HEK293 (cell line): ENCODE measurements around the gene CCDC7.
"Not testable (repeated sequence)": the region's sequence is repeated elsewhere in the genome, so short reads cannot be mapped to it uniquely, and the experiment has no call there.

Source experiments
- CTCF ChIA-PET: fragments of 350-600 bp; formaldehyde crosslinking; extraction: SDS; loops from one replicate; lab custom pipeline; 2021; ENCODE audit warnings: antibody characterized with exemption; lab: Yijun Ruan, JAX
- POLR2A ChIA-PET: fragments of 300-600 bp; formaldehyde crosslinking; extraction: SDS; loops from one replicate; lab custom pipeline; 2020; ENCODE audit warnings: antibody characterized with exemption, inconsistent platforms; lab: Yijun Ruan, JAX
- H3K27ac ChIP-seq: fragments of 200-500 bp; sonication (Bioruptor generic); 2 replicates; pipeline ENCODE4 v1.5.1; 2014; ENCODE audit warnings: low read depth, low read length, control low read depth, inconsistent platforms; ENCODE audit errors: extremely low read depth
- H3K36me3 ChIP-seq, 2 experiments: fragments of 200-500 bp in 1 of 2; sonication (Bioruptor generic) in 1 of 2; 1 replicate in 1 of 2; 2 replicates in 1 of 2; pipeline ENCODE4 v1.5.1; 2014 to 2017; ENCODE audit warnings: inconsistent platforms in 2 of 2, low read length in 2 of 2; ENCODE audit not compliant: control insufficient read depth in 2 of 2, insufficient read depth in 1 of 2
- H3K4me1 ChIP-seq: fragments of 200-500 bp; sonication (Bioruptor generic); 2 replicates; pipeline ENCODE4 v1.5.1; 2014; ENCODE audit warnings: mild to moderate bottlenecking, low read length, inconsistent platforms; ENCODE audit not compliant: control insufficient read depth, insufficient read depth
- H3K4me3 ChIP-seq: 2 replicates; pipeline ENCODE4 v1.5.1; 2011; ENCODE audit warnings: low read depth, mild to moderate bottlenecking, control low read depth, low read length, moderate library complexity
- H3K9me3 ChIP-seq: fragments of 200-500 bp; sonication (Bioruptor generic); 2 replicates; pipeline ENCODE4 v1.5.1; 2014; ENCODE audit warnings: low read depth, low read length, inconsistent platforms; ENCODE audit not compliant: control insufficient read depth, insufficient read depth
- AEBP2 ChIP-seq: fragments of 450-650 bp; formaldehyde crosslinking; IDR thresholded peaks from 2 replicates; pipeline ENCODE4 v1.5.1; 2016; ENCODE audit warnings: missing biosample characterization, missing genetic modification characterization, borderline replicate concordance
- EGR2 ChIP-seq: fragments of 450-650 bp; formaldehyde crosslinking; IDR thresholded peaks from 2 replicates; pipeline ENCODE4 v1.5.1; 2016; ENCODE audit warnings: low read depth, missing biosample characterization, missing genetic modification characterization
- GFI1B ChIP-seq: fragments of 450-650 bp; formaldehyde crosslinking; IDR thresholded peaks from 2 replicates; pipeline ENCODE4 v1.5.1; 2016; ENCODE audit warnings: missing biosample characterization, missing genetic modification characterization
- GLIS2 ChIP-seq: fragments of 450-650 bp; formaldehyde crosslinking; IDR thresholded peaks from 2 replicates; pipeline ENCODE4 v1.5.1; 2016; ENCODE audit warnings: missing biosample characterization, missing genetic modification characterization
- HIC1 ChIP-seq: fragments of 450-650 bp; formaldehyde crosslinking; IDR thresholded peaks from 2 replicates; pipeline ENCODE4 v1.5.1; 2016; ENCODE audit warnings: missing biosample characterization, missing genetic modification characterization
- OVOL3 ChIP-seq: fragments of 450-650 bp; formaldehyde crosslinking; IDR thresholded peaks from 2 replicates; pipeline ENCODE4 v1.5.1; 2016; ENCODE audit warnings: missing biosample characterization, missing genetic modification characterization
- PATZ1 ChIP-seq: fragments of 450-650 bp; formaldehyde crosslinking; IDR thresholded peaks from 2 replicates; pipeline ENCODE4 v1.5.1; 2016; ENCODE audit warnings: missing biosample characterization, missing genetic modification characterization
- SETDB1 ChIP-seq: IDR thresholded peaks from one replicate; pipeline ENCODE4 v1.6.1; 2017; ENCODE audit warnings: mild to moderate bottlenecking, low read length, moderate library complexity, mixed read lengths; ENCODE audit not compliant: insufficient read length
- TRIM28 ChIP-seq: IDR thresholded peaks from 2 replicates; pipeline ENCODE4 v1.6.1; 2011; ENCODE audit warnings: low read length, control low read depth, borderline replicate concordance
- ZBTB1 ChIP-seq: fragments of 450-650 bp; formaldehyde crosslinking; IDR thresholded peaks from 2 replicates; pipeline ENCODE4 v1.5.1; 2016; ENCODE audit warnings: missing biosample characterization, missing genetic modification characterization
- ZBTB48 ChIP-seq: fragments of 450-650 bp; formaldehyde crosslinking; IDR thresholded peaks from 2 replicates; pipeline ENCODE4 v1.5.1; 2016; ENCODE audit warnings: missing biosample characterization, missing genetic modification characterization
- ZNF132 ChIP-seq: fragments of 450-650 bp; formaldehyde crosslinking; IDR thresholded peaks from 2 replicates; pipeline ENCODE4 v1.5.1; 2017; ENCODE audit warnings: missing biosample characterization, missing genetic modification characterization, borderline replicate concordance
- ZNF174 ChIP-seq: fragments of 450-650 bp; formaldehyde crosslinking; IDR thresholded peaks from 2 replicates; pipeline ENCODE4 v1.5.0; 2017; ENCODE audit warnings: missing biosample characterization, mild to moderate bottlenecking, missing genetic modification characterization
- ZNF239 ChIP-seq: fragments of 450-650 bp; formaldehyde crosslinking; IDR thresholded peaks from 2 replicates; pipeline ENCODE4 v1.5.1; 2016; ENCODE audit warnings: missing biosample characterization, missing genetic modification characterization
- ZNF362 ChIP-seq: fragments of 450-650 bp; formaldehyde crosslinking; IDR thresholded peaks from 2 replicates; pipeline ENCODE4 v1.5.1; 2016; ENCODE audit warnings: missing biosample characterization, missing genetic modification characterization
- ZNF404 ChIP-seq: fragments of 450-650 bp; formaldehyde crosslinking; IDR thresholded peaks from 2 replicates; pipeline ENCODE4 v1.5.1; 2017; ENCODE audit warnings: missing biosample characterization, missing genetic modification characterization
- ZNF423 ChIP-seq: fragments of 450-650 bp; formaldehyde crosslinking; IDR thresholded peaks from 2 replicates; pipeline ENCODE4 v1.5.1; 2016; ENCODE audit warnings: missing biosample characterization, missing genetic modification characterization
- ZNF513 ChIP-seq: fragments of 450-650 bp; IDR thresholded peaks from 2 replicates; pipeline ENCODE4 v1.5.1; 2018; ENCODE audit warnings: missing biosample characterization, missing genetic modification characterization
- ZNF624 ChIP-seq: fragments of 450-650 bp; formaldehyde crosslinking; IDR thresholded peaks from 2 replicates; pipeline ENCODE4 v1.5.1; 2017; ENCODE audit warnings: missing biosample characterization, missing genetic modification characterization
- ZNF626 ChIP-seq: fragments of 450-650 bp; sonication (Bioruptor Pico); formaldehyde crosslinking; IDR thresholded peaks from 2 replicates; pipeline ENCODE4 v1.5.1; 2018; ENCODE audit warnings: missing biosample characterization, missing genetic modification characterization, inconsistent platforms
- ZNF660 ChIP-seq: fragments of 450-650 bp; IDR thresholded peaks from 2 replicates; pipeline ENCODE4 v1.5.1; 2018; ENCODE audit warnings: missing biosample characterization, mild to moderate bottlenecking, missing genetic modification characterization
- ZNF792 ChIP-seq: fragments of 450-650 bp; formaldehyde crosslinking; IDR thresholded peaks from 2 replicates; pipeline ENCODE4 v1.5.1; 2016; ENCODE audit warnings: missing biosample characterization, missing genetic modification characterization

Gene CCDC7

GRCh38 chr10:32751582-32751981 lies 305.6 kb downstream of the CCDC7 start (continued):
- no peak for TF ChIP-seq AEBP2
- TF ChIP-seq ZNF423 (tag by site-specific recombination), result no peak
- no peak for TF ChIP-seq ZNF132
- no peak for TF ChIP-seq GFI1B (tag by site-specific recombination)
- TF ChIP-seq ZBTB48 (tag by site-specific recombination), result no peak
- no peak for TF ChIP-seq ZNF660
- no peak for TF ChIP-seq ZNF239 (tag by site-specific recombination)
- no peak for TF ChIP-seq EGR2
- TF ChIP-seq ZNF174, result no peak
- no peak for TF ChIP-seq ZNF792 (tag by site-specific recombination)

- H3K4me1 ChIP-seq, H3K36me3 ChIP-seq, H3K27ac ChIP-seq, H3K4me3 ChIP-seq, POLR2A ChIA-PET, H3K9me3 ChIP-seq, CTCF ChIA-PET: not testable (repeated sequence)
Observed at GRCh38 chr10:32754900-32755299, 309.0 kb downstream of the CCDC7 start.

- ChIA-PET POLR2A (no interaction called here), CTCF (no interaction called here)
- Histone ChIP-seq H3K4me3 (no peak overlapping the region), H3K4me1 (no peaks in the 10 kb centered on the region), H3K27ac (no peak overlapping the region), H3K36me3 (no peaks in the 10 kb centered on the region)
- TF ChIP-seq TRIM28 (peak; percentile 27; the same call in 1 of the 2 replicates), SETDB1 (peak; percentile 91), ZBTB1 (no peak), ZNF362 (tag by site-specific recombination) (no peak)
- TF ChIP-seq, all 188 proteins: peak for 2
- no peaks in the 10 kb centered on the region for H3K9me3 ChIP-seq
Observed at GRCh38 chr10:32771217-32771616, 325.3 kb downstream of the CCDC7 start.

GRCh38 chr10:32773105-32773504 lies 327.2 kb downstream of the CCDC7 start:
- POLR2A ChIA-PET, result no interaction called here
- no peaks in the 10 kb centered on the region for H3K4me1 ChIP-seq

GRCh38 chr10:32786968-32787367 lies 341.0 kb downstream of the CCDC7 start:
- Histone ChIP-seq H3K36me3 (no peaks in the 10 kb centered on the region), H3K9me3 (no peaks in the 10 kb centered on the region), H3K27ac (no peak overlapping the region), H3K4me1 (no peaks in the 10 kb centered on the region), H3K4me3 (no peak overlapping the region)
- POLR2A ChIA-PET, result no interaction called here
- CTCF ChIA-PET, result no interaction called here
- no peak for TF ChIP-seq GLIS2
- no peak for TF ChIP-seq OVOL3 (tag by site-specific recombination)
- no peak for TF ChIP-seq PATZ1 (tag by site-specific recombination)
- no peak for TF ChIP-seq ZNF624 (tag by site-specific recombination)
- TF ChIP-seq HIC1 (tag by site-specific recombination), result no peak
- TF ChIP-seq ZNF513 (tag by site-specific recombination), result no peak
- no peak for TF ChIP-seq ZBTB1

More at GRCh38 chr10:32773105-32773504, 327.2 kb downstream of the CCDC7 start:
- CTCF ChIA-PET, result no interaction called here
- no peak overlapping the region for H3K4me3 ChIP-seq
- no peaks in the 10 kb centered on the region for H3K9me3 ChIP-seq
- H3K36me3 ChIP-seq, result no peaks in the 10 kb centered on the region
- TF ChIP-seq ZNF404 (tag by site-specific recombination) (no peak), ZNF626 (tag by site-specific recombination) (no peak), ZNF423 (tag by site-specific recombination) (no peak), OVOL3 (tag by site-specific recombination) (no peak)
- H3K27ac ChIP-seq, result no peak overlapping the region
